GM18867 (cell line): ENCODE data around the gene ADGRA1.
"Not testable (repeated sequence)": the region's sequence is repeated elsewhere in the genome, so short reads cannot be mapped to it uniquely, and the experiment has no call there.

Experiments used
- ATAC-seq: cut with Tn5 transposase; IDR thresholded peaks from one replicate; pipeline ENCODE4 v1.9.1; 2021; ENCODE audit warnings: mild to moderate bottlenecking, moderate library complexity; ENCODE audit not compliant: unreplicated experiment

Gene ADGRA1

DNA sequence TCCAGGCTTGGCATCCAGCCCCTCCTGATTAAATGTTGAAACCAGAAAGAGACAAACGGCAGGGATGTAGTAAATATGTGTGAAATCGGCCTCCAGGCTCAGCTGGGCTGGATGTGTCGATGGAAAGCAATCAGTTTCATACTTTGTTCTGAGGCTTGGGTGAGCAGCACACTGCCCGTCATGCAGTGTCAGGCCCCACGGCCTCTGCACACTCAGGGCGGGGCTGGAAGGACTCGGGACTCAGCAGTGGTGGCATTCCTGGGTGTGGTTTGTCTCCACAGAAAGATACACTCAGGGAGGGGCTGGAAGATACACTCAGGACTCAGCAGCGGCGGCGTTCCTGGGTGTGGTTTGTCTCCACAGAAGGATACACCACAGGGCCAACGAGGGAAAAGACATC is 22.0 kb downstream of the ADGRA1 start:
- no peak for ATAC-seq

DNA sequence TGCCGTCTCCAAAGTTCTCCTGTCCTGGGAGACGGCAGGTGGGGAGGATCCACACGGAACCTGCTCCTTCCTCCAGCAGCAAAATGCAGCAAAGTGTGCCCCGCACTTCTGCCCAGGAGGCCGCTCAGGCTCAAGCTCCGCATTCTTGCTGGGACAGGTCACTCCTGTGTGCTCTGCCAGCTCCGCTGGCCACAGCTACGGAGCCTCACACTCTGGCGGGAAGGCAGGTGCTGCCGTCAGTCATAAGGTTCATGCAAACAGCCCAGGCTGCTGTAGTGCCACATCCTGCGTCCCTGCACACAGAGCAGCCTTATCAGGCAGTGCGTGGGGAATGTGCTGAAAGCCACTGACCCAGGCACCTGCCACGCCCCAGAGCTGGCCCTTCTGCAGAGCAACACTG is 22.4 kb downstream of the ADGRA1 start:
- no peak for ATAC-seq

GRCh38 chr10:133110609-133111275 is 23.0 kb downstream of the ADGRA1 start:
- ATAC-seq = no peak

- not testable (repeated sequence) for ATAC-seq
Observed at GRCh38 chr10:133111640-133112039, 23.9 kb downstream of the ADGRA1 start.

- no peak for ATAC-seq
Observed at GRCh38 chr10:133113146-133113830, 25.6 kb downstream of the ADGRA1 start.

- ATAC-seq = no peak
Observed at GRCh38 chr10:133113847-133114246, 26.1 kb downstream of the ADGRA1 start.

GRCh38 chr10:133114251-133114650 is 26.5 kb downstream of the ADGRA1 start:
- ATAC-seq = no peak

DNA sequence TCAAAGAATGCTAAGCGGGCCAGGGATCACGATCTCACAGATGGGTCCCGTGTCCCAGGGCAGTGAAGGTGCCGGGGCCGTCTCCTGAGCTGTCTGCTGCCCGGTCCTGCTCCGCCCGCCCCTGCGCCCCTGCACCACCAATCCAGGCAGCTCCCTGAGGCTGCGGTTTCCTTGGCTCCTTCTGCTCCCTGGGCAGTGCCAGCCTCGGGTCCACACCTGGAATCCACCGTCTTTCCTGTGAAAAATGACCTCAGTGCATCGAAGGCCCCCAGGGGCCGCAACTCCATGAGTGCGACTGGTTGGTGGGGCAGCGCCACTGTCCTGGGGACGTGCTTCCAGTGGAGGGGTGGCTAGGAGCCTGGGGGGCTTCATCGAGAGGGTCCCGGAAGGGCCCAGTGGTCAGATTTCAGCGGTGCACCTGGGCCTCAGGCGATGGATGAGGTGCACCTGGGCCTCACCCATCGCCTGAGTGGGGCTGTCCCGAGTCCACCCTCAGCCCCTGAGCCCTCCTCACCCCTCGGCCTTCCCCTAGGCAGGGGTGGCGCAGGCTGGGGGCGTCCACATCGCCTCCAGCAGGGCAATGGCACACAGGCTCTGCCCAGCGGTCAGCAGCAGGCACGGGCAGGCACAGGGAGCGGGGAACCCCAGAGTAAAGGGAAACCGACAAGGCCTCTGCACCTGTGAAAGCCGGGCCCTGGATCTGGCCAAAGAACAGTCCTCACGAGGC is 27.2 kb downstream of the ADGRA1 start:
- no peak for ATAC-seq

DNA sequence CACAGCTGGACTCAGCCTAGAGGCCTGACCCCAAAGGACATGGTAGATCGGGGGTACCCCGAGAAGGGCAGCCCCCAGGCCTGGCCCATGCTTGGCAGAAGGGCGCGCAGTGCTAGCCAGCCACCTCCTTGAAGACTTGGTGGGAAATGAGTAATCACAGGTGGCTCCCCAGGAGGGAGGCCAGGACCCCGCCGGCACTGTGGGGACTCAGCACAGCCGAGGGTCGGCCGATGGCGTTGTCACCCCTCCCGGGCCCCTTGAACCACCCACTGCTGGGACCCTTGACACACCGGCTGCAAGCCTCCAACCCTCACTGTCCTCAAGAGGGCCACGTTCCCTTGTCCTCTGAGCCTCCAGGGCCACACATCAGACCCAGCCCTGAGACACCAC is 27.7 kb downstream of the ADGRA1 start:
- ATAC-seq = no peak

DNA sequence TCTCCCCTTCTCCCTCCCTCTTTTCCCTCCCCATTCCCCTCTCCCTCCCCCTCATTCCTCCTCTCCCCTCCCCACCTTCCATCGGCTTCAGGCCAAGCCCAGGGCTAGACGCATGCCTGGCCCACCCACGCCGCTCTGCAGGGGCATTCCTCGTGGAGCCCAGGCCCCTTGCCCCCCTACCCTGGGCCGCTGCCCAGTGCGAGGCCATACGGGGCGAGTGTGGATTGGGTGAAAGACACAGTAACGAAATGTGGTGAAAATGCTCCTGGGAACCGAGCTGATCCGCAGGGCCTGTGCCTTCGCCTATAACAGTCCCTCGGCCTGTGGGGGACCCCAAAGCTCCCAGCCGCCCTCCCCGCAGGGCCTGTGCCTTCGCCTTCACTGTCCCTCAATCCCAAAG is 28.3 kb downstream of the ADGRA1 start:
- no peak for ATAC-seq

DNA sequence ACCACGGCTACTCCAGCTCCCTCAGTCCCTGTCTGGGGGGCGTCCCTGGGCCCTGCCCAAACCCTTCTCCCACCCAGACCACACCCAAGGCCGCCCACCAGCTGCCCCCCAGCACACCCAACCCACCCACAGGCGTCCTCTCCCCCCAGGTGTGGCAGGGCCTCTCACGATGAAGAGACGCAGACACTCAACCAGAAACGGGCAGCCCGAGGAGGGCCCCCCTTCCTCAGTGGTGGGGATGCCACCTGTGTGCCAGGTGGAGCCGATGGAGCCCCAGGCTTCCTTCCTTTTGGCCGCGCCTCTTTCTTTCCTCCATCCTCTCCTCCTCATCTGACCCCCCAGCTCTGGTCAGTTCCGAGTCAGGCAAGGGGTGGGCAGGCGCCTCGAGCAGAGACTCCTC is 28.7 kb downstream of the ADGRA1 start:
- ATAC-seq = no peak

DNA sequence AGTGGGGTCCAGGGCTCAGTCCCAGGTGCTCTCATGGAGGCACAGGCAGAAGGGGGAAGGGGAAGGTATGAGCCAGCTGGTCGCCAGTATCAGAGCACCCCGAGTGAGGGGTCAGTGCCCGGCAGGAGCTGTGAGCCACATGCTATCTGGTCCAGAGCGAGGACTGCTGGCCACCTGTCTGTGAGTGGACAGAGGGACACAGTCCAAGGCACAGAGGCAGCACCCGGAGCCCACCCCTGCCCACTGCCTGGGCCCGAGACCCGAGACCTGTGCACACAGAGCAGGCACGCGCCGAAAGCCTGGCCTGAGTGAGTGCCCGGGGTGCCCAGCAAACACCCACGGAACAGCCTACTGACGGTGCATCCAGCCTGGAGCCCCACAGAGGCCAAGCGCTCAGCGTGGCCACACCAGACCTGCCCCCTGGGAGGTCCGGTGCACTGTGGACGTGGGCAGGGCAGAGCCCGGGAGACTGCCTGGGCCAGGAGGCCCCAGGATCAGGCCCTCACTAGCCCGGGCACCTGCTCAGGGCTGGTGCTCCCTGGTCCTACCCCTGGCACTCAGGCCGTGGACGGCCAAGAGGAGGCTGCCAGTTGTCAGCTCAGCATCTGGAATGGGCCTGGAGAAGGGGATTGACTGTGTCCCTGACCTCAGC is 29.4 kb downstream of the ADGRA1 start:
- no peak for ATAC-seq

DNA sequence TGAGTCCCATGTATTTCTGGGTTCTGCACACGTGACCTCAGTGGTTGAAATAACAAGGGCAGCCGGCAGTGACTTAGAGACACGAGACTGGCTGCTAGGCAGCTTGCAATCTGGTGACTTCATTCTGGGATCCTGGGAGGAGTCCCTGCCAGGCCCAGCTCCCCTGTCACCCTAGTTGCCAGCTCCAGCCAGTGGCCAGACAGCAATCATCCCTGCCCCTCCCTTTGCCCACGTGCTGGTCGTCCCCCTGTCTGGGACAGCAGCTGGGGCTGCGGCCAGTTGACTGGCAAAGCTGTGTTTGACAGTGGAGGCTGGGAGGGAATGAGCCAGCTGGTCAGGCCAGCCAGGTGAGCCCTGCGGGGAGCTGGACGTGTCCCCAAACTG is 30.0 kb downstream of the ADGRA1 start:
- ATAC-seq = no peak

DNA sequence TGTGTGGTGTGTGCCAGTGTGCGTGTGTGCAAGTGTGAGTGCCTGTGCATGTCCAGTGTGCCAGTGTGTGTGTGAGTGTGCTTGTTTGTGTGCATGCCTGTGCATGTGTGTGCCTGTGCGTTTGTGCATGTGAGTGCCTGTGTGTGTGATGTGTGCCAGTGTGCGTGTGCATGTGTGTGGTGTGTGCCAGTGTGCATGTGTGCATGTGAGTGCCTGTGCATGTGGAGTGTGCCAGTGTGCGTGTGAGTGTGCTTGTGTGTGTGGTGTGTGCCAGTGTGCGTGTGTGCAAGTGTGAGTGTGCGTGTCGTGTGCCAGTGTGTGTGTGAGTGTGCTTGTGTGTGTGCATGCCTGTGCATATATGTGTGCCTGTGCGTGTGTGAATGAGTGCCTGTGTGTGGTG is 33.8 kb downstream of the ADGRA1 start:
- no peak for ATAC-seq

DNA sequence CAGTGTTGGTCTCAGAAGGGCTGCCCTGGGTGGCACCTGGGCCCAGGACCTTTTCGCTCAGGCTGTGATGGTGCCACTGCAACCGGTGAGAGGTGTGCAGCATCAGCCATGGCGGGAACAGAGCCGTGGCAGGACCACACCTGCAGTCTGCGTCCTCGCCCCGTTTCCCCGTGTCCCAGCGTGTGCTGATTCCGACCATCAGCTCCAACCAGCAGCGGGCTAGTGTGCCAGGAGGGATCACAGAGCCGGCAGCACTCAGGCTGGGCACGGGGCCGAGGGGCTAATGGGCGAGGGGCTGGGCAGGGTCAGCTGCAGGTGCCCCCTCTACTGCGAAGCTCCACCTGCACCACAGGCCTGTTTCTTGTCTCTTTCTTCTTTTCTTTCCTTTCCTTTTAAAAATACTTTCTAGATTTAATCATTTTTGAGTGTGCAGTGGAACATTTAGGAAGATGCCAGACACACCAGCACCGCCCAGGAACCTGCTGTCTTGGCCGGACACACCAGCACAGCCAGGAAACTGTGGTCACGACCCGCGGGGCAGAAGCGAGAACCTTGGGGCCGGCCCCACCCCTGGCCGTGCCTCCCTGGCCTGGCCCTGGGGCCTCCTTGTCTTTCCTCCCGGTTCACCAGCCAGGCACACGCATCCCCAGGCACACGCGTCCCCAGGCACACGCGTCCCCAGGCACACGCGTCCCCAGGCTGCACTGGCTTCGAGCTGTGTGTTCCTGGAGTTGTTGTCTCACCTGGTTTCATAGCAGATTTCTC is 34.6 kb downstream of the ADGRA1 start:
- ATAC-seq = no peak

GRCh38 chr10:133123050-133123745 is 35.5 kb downstream of the ADGRA1 start:
- no peak for ATAC-seq

DNA sequence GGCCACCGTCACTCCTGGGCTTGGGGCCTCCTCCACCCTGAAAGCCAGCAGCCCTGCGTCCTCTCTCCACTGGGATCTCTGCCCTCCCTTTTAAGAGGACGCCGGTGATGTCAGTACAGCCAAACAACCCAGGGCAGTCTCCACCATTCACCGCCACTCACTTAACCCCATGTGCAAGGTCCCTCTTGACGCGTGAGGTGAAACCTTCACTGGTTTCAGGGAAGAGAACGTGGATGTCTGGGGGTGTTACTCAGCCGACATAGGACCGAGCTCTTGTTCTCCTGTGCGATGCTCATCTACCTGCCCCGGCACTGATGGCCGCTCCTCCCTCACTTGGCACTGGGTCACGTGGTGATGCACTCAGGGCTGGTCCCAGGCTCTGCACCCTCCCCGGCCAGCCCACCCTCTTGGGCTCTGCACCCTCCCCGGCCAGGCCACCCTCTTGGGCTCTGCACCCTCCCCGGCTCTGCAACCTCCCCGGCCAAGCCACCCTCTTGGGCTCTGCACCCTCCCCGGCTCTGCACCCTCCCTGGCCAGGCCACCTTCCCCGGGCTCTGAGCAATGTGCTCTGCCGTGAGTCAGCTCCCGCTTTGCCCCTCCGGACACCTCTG is 36.1 kb downstream of the ADGRA1 start:
- no peak for ATAC-seq

GRCh38 chr10:133124357-133125211 is 36.9 kb downstream of the ADGRA1 start:
- no peak for ATAC-seq

DNA sequence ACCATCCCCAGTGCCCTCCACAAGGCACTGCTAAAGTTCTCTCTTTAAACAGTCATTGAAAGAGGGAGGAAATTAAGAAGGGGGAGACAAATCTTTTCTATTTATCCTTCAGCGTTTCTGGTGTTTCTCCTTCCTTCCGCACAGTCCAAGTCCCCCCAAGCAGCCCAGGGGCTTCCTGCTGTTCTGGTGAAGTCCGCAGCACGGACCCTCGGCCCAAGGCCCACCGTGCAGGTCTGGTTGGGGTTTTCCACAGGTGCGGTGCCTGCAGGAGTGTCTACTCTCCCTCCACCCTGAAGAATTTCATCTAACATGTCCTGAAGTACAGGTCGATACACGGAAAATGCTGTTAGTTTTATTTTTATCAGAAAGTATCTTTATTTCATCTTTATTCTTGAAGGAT is 38.2 kb downstream of the ADGRA1 start:
- no peak for ATAC-seq
